ENCODE results near the gene GPX4.
A peak's percentile ranks its signal among the peaks of the same experiment; 100 is the strongest.

GPX4 gene

DNA sequence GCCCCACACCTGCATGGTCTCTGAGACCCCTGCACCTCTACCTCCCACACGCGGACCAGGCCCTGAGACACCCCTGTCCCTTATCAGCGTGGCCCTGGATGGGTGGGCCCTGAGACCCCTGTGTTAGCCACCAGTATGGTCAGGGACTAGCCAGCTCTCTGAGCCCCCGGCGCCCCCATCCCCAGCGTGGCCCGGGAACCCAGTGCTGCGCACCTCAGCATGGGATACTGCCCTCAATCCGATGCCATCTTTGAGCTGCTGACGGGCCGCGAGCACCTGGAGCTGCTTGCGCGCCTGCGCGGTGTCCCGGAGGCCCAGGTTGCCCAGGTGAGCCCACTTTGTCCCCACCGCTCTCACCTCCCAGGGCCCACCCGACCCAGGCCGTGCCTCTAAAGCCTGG is 41.8 kb upstream of the GPX4 start:
- Histone ChIP-seq H3K4me2 (ENCODE audit: low read length) (no peak overlapping the region), H2AFZ (ENCODE audit: low read depth, low read length) (no peak overlapping the region), H3K4me3 (ENCODE audit: low read length) (no peak overlapping the region), H3K9ac (ENCODE audit: low read length) (no peak overlapping the region), H3K79me2 (ENCODE audit: low read length) (no peaks in the 10 kb centered on the region), H3K4me1 (ENCODE audit: low read length) (peaks cover 9% of the 10 kb centered on the region), H3K9me3 (ENCODE audit: insufficient read depth, low read length) (no peaks in the 10 kb centered on the region), H4K20me1 (ENCODE audit: insufficient read depth, low read length) (no peaks in the 10 kb centered on the region), H3K36me3 (replicated peaks; ENCODE audit: low read depth, low read length) (peaks cover 3% of the 10 kb centered on the region), H3K27ac (ENCODE audit: low read length) (no peak overlapping the region), H3K27me3 (ENCODE audit: low read depth, low read length) (no peaks in the 10 kb centered on the region)
- TF ChIP-seq, protein P1, sequence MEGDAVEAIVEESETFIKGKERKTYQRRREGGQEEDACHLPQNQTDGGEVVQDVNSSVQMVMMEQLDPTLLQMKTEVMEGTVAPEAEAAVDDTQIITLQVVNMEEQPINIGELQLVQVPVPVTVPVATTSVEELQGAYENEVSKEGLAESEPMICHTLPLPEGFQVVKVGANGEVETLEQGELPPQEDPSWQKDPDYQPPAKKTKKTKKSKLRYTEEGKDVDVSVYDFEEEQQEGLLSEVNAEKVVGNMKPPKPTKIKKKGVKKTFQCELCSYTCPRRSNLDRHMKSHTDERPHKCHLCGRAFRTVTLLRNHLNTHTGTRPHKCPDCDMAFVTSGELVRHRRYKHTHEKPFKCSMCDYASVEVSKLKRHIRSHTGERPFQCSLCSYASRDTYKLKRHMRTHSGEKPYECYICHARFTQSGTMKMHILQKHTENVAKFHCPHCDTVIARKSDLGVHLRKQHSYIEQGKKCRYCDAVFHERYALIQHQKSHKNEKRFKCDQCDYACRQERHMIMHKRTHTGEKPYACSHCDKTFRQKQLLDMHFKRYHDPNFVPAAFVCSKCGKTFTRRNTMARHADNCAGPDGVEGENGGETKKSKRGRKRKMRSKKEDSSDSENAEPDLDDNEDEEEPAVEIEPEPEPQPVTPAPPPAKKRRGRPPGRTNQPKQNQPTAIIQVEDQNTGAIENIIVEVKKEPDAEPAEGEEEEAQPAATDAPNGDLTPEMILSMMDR (IDR thresholded peaks at IDR 0.05; ENCODE audit: low read depth, low read length): no peak
- TF ChIP-seq EZH2phosphoT487 (IDR thresholded peaks at IDR 0.05; ENCODE audit: low read depth): no peak

DNA sequence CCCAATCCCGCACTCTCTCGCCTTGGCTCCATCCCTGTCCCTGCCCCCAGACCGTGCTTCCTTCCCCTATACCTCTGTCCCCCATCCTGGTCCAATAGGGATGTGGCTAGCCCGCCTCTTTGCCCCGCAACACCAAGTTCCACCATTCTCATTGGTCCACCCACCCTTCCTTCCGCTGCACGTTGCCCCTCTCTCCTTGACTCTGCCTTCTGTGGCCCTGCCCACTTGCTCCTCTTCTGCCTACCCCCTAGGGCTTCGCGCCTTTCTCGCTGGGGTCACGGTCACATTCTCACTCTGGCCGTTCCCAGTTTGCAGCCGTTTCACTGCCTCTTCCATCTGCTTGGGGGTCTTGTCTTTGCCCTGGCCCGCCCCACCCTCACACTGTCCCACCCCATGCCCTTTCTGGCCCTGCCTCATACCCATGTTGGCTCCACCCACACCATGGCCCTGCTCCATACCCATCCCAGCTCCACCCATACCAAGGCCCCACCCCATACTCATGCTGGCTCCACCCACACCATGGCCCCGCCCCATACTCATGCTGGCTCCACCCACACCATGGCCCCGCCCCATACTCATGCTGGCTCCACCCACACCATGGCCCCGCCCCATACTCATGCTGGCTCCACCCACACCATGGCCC is 41.3 kb upstream of the GPX4 start:
- Histone ChIP-seq H3K27ac (ENCODE audit: low read length) (no peak overlapping the region), H4K20me1 (ENCODE audit: insufficient read depth, low read length) (no peaks in the 10 kb centered on the region), H3K9me3 (ENCODE audit: insufficient read depth, low read length) (no peaks in the 10 kb centered on the region), H3K4me2 (ENCODE audit: low read length) (no peak overlapping the region), H3K4me3 (ENCODE audit: low read length) (no peak overlapping the region), H3K9ac (ENCODE audit: low read length) (no peak overlapping the region), H3K36me3 (replicated peaks; ENCODE audit: low read depth, low read length) (peaks cover 3% of the 10 kb centered on the region), H3K4me1 (ENCODE audit: low read length) (peaks cover 9% of the 10 kb centered on the region), H2AFZ (ENCODE audit: low read depth, low read length) (no peak overlapping the region), H3K27me3 (ENCODE audit: low read depth, low read length) (no peaks in the 10 kb centered on the region), H3K79me2 (ENCODE audit: low read length) (peaks cover 3% of the 10 kb centered on the region)
- TF ChIP-seq, protein P1 (IDR thresholded peaks at IDR 0.05; ENCODE audit: low read depth, low read length): no peak
- TF ChIP-seq EZH2phosphoT487 (IDR thresholded peaks at IDR 0.05; ENCODE audit: low read depth): no peak

DNA sequence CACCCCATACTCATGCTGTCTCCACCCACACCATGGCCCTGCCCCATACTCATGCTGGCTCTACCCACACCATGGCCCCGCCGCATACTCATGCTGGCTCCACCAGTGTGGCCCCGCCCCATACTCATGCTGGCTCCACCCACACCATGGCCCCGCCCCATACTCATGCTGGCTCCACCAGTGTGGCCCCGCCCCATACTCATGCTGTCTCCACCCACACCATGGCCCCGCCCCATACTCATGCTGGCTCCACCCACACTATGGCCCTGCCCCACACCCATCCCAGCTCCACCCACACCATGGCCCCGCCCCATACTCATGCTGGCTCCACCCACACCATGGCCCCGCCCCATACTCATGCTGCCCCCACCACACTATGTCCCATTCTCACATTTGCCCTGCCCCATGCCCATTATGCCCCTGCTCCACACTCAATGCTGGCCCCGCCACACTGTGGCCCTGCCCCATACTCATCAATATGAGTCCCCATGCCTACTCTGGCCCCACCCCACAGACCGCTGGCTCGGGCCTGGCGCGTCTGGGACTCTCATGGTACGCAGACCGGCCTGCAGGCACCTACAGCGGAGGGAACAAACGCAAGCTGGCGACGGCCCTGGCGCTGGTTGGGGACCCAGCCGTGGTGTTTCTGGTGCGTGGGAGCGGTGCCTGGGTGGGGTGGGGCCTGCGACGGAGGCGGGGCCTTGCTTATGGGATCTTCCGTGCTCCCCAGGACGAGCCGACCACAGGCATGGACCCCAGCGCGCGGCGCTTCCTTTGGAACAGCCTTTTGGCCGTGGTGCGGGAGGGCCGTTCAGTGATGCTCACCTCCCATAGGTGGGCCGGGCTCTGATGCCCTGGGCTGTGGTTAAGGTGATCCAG is 40.5 kb upstream of the GPX4 start:
- no peaks in the 10 kb centered on the region for H3K9me3 ChIP-seq (ENCODE audit: insufficient read depth, low read length)
- no peaks in the 10 kb centered on the region for H4K20me1 ChIP-seq (ENCODE audit: insufficient read depth, low read length)
- H3K36me3 ChIP-seq (replicated peaks; ENCODE audit: low read depth, low read length): peaks cover 3% of the 10 kb centered on the region
- TF ChIP-seq EZH2phosphoT487 (IDR thresholded peaks at IDR 0.05; ENCODE audit: low read depth): no peak
- TF ChIP-seq, protein P1 (IDR thresholded peaks at IDR 0.05; ENCODE audit: low read depth, low read length): no peak
- H3K79me2 ChIP-seq (ENCODE audit: low read length): peaks cover 10% of the 10 kb centered on the region
- no peaks in the 10 kb centered on the region for H3K27me3 ChIP-seq (ENCODE audit: low read depth, low read length)
- H3K27ac ChIP-seq (ENCODE audit: low read length): no peak overlapping the region
- H3K4me1 ChIP-seq (ENCODE audit: low read length): peaks cover 11% of the 10 kb centered on the region
- H2AFZ ChIP-seq (ENCODE audit: low read depth, low read length): no peak overlapping the region
- no peak overlapping the region for H3K9ac ChIP-seq (ENCODE audit: low read length)
- H3K4me2 ChIP-seq (ENCODE audit: low read length): no peak overlapping the region
- no peak overlapping the region for H3K4me3 ChIP-seq (ENCODE audit: low read length)

DNA sequence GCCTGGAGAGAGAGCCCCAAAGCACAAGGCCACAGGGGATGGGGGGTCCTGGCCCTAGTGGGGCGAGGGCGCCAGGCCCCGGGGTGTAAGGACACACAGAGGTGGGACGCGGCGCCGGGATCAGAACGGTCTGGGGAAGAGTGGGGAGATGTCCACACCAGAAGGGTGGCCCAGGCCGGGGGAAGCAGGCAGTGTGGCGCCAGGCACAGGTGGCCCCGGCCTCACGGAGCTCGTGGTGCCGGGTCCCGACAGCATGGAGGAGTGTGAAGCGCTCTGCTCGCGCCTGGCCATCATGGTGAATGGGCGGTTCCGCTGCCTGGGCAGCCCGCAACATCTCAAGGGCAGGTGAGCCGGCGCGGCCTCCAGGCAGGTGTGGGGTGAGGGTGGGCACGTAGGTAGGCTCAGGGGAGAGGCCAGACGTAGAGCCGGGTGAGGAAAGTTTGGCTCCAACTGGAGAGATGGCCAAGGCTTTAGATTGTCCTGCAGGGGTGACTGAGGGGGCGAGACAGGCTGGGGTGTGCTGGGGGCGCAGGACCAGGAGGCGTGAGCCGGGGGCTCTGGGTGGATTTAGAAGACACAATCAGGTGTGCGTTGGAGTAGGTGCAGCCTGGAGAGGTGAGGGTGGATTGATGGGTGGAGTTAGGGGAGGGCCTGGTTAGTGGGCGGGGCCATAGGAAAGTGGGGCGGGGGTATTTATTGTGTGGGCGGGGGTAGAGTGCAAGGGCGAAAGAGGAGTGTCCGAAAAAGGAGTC is 39.7 kb upstream of the GPX4 start:
- Histone ChIP-seq H3K79me2 (ENCODE audit: low read length) (peaks cover 18% of the 10 kb centered on the region), H3K36me3 (replicated peaks; ENCODE audit: low read depth, low read length) (peaks cover 7% of the 10 kb centered on the region), H3K9ac (ENCODE audit: low read length) (no peak overlapping the region), H4K20me1 (ENCODE audit: insufficient read depth, low read length) (no peaks in the 10 kb centered on the region), H2AFZ (ENCODE audit: low read depth, low read length) (no peak overlapping the region), H3K4me1 (ENCODE audit: low read length) (peaks cover 19% of the 10 kb centered on the region), H3K27me3 (ENCODE audit: low read depth, low read length) (no peaks in the 10 kb centered on the region), H3K9me3 (ENCODE audit: insufficient read depth, low read length) (no peaks in the 10 kb centered on the region), H3K27ac (ENCODE audit: low read length) (no peak overlapping the region), H3K4me3 (ENCODE audit: low read length) (no peak overlapping the region), H3K4me2 (ENCODE audit: low read length) (peak overlapping the region; percentile 56; the same call in 1 of the 2 replicates)
- TF ChIP-seq, protein P1 (IDR thresholded peaks at IDR 0.05; ENCODE audit: low read depth, low read length): no peak
- TF ChIP-seq EZH2phosphoT487 (IDR thresholded peaks at IDR 0.05; ENCODE audit: low read depth): no peak
